HCEC 1CT (cell line): Measurements from ENCODE around the gene PHLDB3.
A peak's percentile ranks its signal among the peaks of the same experiment; 100 is the strongest.

Experiments used
- DNase-seq: peaks from one replicate; pipeline ENCODE4 v3.0.0-alpha.2; 2017

PHLDB3 gene

GRCh38 chr19:43496960-43497359 lies 7.6 kb downstream of the PHLDB3 start:
- no peak for DNase-seq

GRCh38 chr19:43495082-43495481 lies 9.5 kb downstream of the PHLDB3 start:
- DNase-seq = no peak

GRCh38 chr19:43490759-43491158 lies 13.8 kb downstream of the PHLDB3 start:
- DNase-seq = no peak

GRCh38 chr19:43489979-43490599 lies 14.5 kb downstream of the PHLDB3 start:
- DNase-seq = no peak

GRCh38 chr19:43489310-43489709 lies 15.2 kb downstream of the PHLDB3 start:
- no peak for DNase-seq

GRCh38 chr19:43488179-43488578 lies 16.4 kb downstream of the PHLDB3 start:
- no peak for DNase-seq

- DNase-seq = no peak
Observed at GRCh38 chr19:43486412-43486811, 18.1 kb downstream of the PHLDB3 start.

GRCh38 chr19:43485951-43486350 lies 18.6 kb downstream of the PHLDB3 start:
- no peak for DNase-seq

GRCh38 chr19:43483281-43483680 lies 21.3 kb downstream of the PHLDB3 start:
- no peak for DNase-seq

GRCh38 chr19:43482193-43482592 lies 22.4 kb downstream of the PHLDB3 start:
- no peak for DNase-seq

- no peak for DNase-seq
Observed at GRCh38 chr19:43481701-43482100, 22.8 kb downstream of the PHLDB3 start.

GRCh38 chr19:43480574-43480973 lies 24.0 kb downstream of the PHLDB3 start:
- no peak for DNase-seq

GRCh38 chr19:43479961-43480561 lies 24.5 kb downstream of the PHLDB3 start:
- DNase-seq = no peak

- no peak for DNase-seq
Observed at GRCh38 chr19:43479226-43479625, 25.3 kb downstream of the PHLDB3 start.

- no peak for DNase-seq
Observed at GRCh38 chr19:43478323-43478722, 26.2 kb downstream of the PHLDB3 start.

- peak; percentile 87 for DNase-seq
Observed at GRCh38 chr19:43476606-43477005, 27.9 kb downstream of the PHLDB3 start.

- peak; percentile 91 for DNase-seq
Observed at GRCh38 chr19:43474986-43475705, 29.4 kb downstream of the PHLDB3 start.

- no peak for DNase-seq
Observed at GRCh38 chr19:43474487-43474886, 30.1 kb downstream of the PHLDB3 start.

GRCh38 chr19:43471091-43471490 lies 33.5 kb downstream of the PHLDB3 start:
- no peak for DNase-seq

- DNase-seq = peak; percentile 63
Observed at GRCh38 chr19:43470288-43470687, 34.3 kb downstream of the PHLDB3 start.

- DNase-seq = no peak
Observed at GRCh38 chr19:43469160-43469480, 35.4 kb downstream of the PHLDB3 start.

- DNase-seq = no peak
Observed at GRCh38 chr19:43468354-43469159, 36.0 kb downstream of the PHLDB3 start.

GRCh38 chr19:43467730-43468129 lies 36.8 kb downstream of the PHLDB3 start:
- peak; percentile 67 for DNase-seq

- DNase-seq = no peak
Observed at GRCh38 chr19:43467276-43467675, 37.3 kb downstream of the PHLDB3 start.
